K562 (cell line): ENCODE measurements around the gene ARMC8. TPM values are rescaled to one million over a fixed set of nuclear protein-coding genes. Genes with fewer than 3 reads are reported as not detected.

Experiments
- ATAC-seq: fragments of 200-7000 bp; cut with Tn5 transposase; 3 replicates; pipeline ENCODE4 v1.9.1; 2020; ENCODE audit warnings: moderate library complexity
- BruUV-seq: library from RNA; stranded (reverse); fragments of 400-500 nt; replicated peaks from 2 replicates; lab custom pipeline; 2021; lab: Mats Ljungman, UMichigan
- CTCF ChIA-PET: fragments of 300-600 bp; formaldehyde crosslinking; extraction: SDS; loops from one replicate; lab custom pipeline; 2021; ENCODE audit warnings: low intra/inter-chr PET ratio; lab: Yijun Ruan, JAX
- POLR2A ChIA-PET: fragments of 300-600, 350-650 bp; sonication (Branson Sonifier 250); formaldehyde crosslinking; extraction: SDS; loops from one replicate; lab custom pipeline; 2021; ENCODE audit warnings: antibody characterized with exemption, inconsistent platforms; lab: Yijun Ruan, JAX
- DNase-seq, 4 experiments: peaks; one replicate each; pipeline versions ENCODE4 v3.0.0 to v3.0.0-alpha.2; 2011 to 2018; ENCODE audit warnings: low spot score in 3 of 4, mixed read lengths in 3 of 4; ENCODE audit errors: extremely low read depth in 1 of 4
- FAIRE-seq: peaks from 2 replicates; lab custom pipeline; 2011; peaks lifted over from hg19 to GRCh38; lab: Jason Lieb, UNC
- H2AFZ ChIP-seq: 2 replicates; pipeline ENCODE4 v1.6.0; 2011; ENCODE audit warnings: low read depth, low read length, control low read depth, inconsistent platforms
- H3K27ac ChIP-seq: fragments of 200-600 bp; 3 replicates; pipeline ENCODE4 v1.8.0; 2011; ENCODE audit warnings: low read depth, mild to moderate bottlenecking, control low read depth, inconsistent platforms, low read length, moderate library complexity, mixed read lengths; ENCODE audit errors: extremely low read depth
- H3K27me3 ChIP-seq, 2 experiments: fragments of 300-600 bp in 1 of 2; 2 replicates in 1 of 2; 3 replicates in 1 of 2; pipeline versions ENCODE4 v1.6.0 to v1.8.0; 2011; ENCODE audit warnings: inconsistent platforms in 2 of 2, low read length in 2 of 2, mild to moderate bottlenecking in 1 of 2, mixed read lengths in 1 of 2, moderate library complexity in 1 of 2; ENCODE audit not compliant: control insufficient read depth in 2 of 2, insufficient read depth in 2 of 2
- H3K36me3 ChIP-seq: fragments of 300-600 bp; 3 replicates; pipeline ENCODE4 v1.8.0; 2011; ENCODE audit warnings: mild to moderate bottlenecking, low read length, inconsistent platforms; ENCODE audit not compliant: control insufficient read depth, insufficient read depth
- H3K4me1 ChIP-seq, 2 experiments: fragments of 200-600 bp in 1 of 2; replicated peaks in 1 of 2; 2 replicates in 1 of 2; 3 replicates in 1 of 2; pipeline versions ENCODE4 v1.5.1 to v1.8.0; 2011; ENCODE audit warnings: inconsistent platforms in 2 of 2, low read length in 2 of 2, mild to moderate bottlenecking in 1 of 2, mixed read lengths in 1 of 2, moderate library complexity in 1 of 2; ENCODE audit not compliant: control insufficient read depth in 2 of 2, insufficient read depth in 2 of 2
- H3K4me2 ChIP-seq: 2 replicates; pipeline ENCODE4 v1.6.1; 2011; ENCODE audit warnings: low read length, control low read depth, inconsistent platforms, mixed read lengths; ENCODE audit not compliant: insufficient read depth
- H3K4me3 ChIP-seq: fragments of 200-600 bp; sonication (generic), shearing (Covaris generic); 2 replicates; pipeline ENCODE4 v1.5.1; 2016; ENCODE audit warnings: control low read depth, inconsistent platforms
- H3K79me2 ChIP-seq: fragments of 200-600 bp; 3 replicates; pipeline ENCODE4 v1.8.0; 2011; ENCODE audit warnings: low read length, inconsistent platforms; ENCODE audit not compliant: control insufficient read depth, insufficient read depth
- H3K9ac ChIP-seq, 2 experiments: 2 replicates each; pipeline versions ENCODE4 v1.6.0 to v1.6.1; 2011; ENCODE audit warnings: low read depth in 2 of 2, low read length in 2 of 2, control low read depth in 1 of 2, inconsistent platforms in 1 of 2, mild to moderate bottlenecking in 1 of 2, mixed read lengths in 1 of 2; ENCODE audit not compliant: insufficient read depth in 1 of 2
- H3K9me1 ChIP-seq: one replicate; pipeline ENCODE4 v1.6.0; 2011; ENCODE audit warnings: inconsistent platforms, mild to moderate bottlenecking, low read length, moderate library complexity; ENCODE audit not compliant: control insufficient read depth, insufficient read depth
- H3K9me3 ChIP-seq: replicated peaks from 2 replicates; pipeline ENCODE4 v1.5.1; 2011; ENCODE audit warnings: low read depth, low read length, inconsistent platforms; ENCODE audit not compliant: control insufficient read depth, insufficient read depth
- H4K20me1 ChIP-seq: replicated peaks from 2 replicates; pipeline ENCODE4 v1.6.1; 2011; ENCODE audit warnings: low read length, inconsistent platforms, mixed read lengths; ENCODE audit not compliant: control insufficient read depth, insufficient read depth
- CBX2 ChIP-seq: fragments of 200-600 bp; sonication (generic); IDR thresholded peaks from one replicate; pipeline ENCODE4 v1.6.1; 2012; ENCODE audit warnings: mild to moderate bottlenecking, low read length, inconsistent platforms; ENCODE audit not compliant: insufficient read depth, poor library complexity, severe bottlenecking
- CC2D1A ChIP-seq: fragments of 450-650 bp; IDR thresholded peaks from 2 replicates; pipeline ENCODE4 v1.6.1; 2017; ENCODE audit warnings: mild to moderate bottlenecking
- CGGBP1 ChIP-seq: fragments of 250-450 bp; sonication (Bioruptor Pico); IDR thresholded peaks from 2 replicates; pipeline ENCODE4 v1.9.0; 2021; ENCODE audit warnings: mild to moderate bottlenecking
- E2F8 ChIP-seq: fragments of 450-650 bp; IDR thresholded peaks from 2 replicates; pipeline ENCODE4 v1.7.1; 2018; ENCODE audit warnings: mild to moderate bottlenecking, low read depth; ENCODE audit not compliant: partially characterized antibody
- JUNB ChIP-seq: fragments of 450-650 bp; formaldehyde crosslinking; conservative IDR thresholded peaks from 2 replicates; pipeline ENCODE4 v1.4.0; 2020; ENCODE audit warnings: mild to moderate bottlenecking
- MITF ChIP-seq: IDR thresholded peaks from 2 replicates; pipeline ENCODE4 v1.6.1; 2014; ENCODE audit warnings: antibody characterized with exemption
- NCOA1 ChIP-seq: fragments of 450-650 bp; IDR thresholded peaks from 2 replicates; pipeline ENCODE4 v1.6.1; 2016; ENCODE audit warnings: low read depth
- NELFE ChIP-seq: IDR thresholded peaks from 2 replicates; pipeline ENCODE4 v1.6.1; 2011; ENCODE audit warnings: mild to moderate bottlenecking; ENCODE audit not compliant: insufficient read depth, insufficient read length
- SMAD4 ChIP-seq: fragments of 250-450 bp; sonication (Bioruptor Pico); conservative IDR thresholded peaks from 2 replicates; pipeline ENCODE4 v1.8.0; 2021; ENCODE audit warnings: inconsistent platforms, mild to moderate bottlenecking, moderate library complexity
- SMARCC2 ChIP-seq: fragments of 450-650 bp; IDR thresholded peaks from 2 replicates; pipeline ENCODE4 v1.6.1; 2017; ENCODE audit warnings: antibody characterized with exemption, moderate library complexity, mild to moderate bottlenecking, low read depth
- TRIM28 ChIP-seq: fragments of 450-650 bp; IDR thresholded peaks from 2 replicates; pipeline ENCODE4 v1.6.1; 2017
- ZNF263 ChIP-seq: sonication (generic); formaldehyde crosslinking; IDR thresholded peaks from 2 replicates; pipeline ENCODE4 v1.8.0; 2022; ENCODE audit warnings: mild to moderate bottlenecking, missing genetic modification reagents, borderline replicate concordance
- WGBS: fragments of 100-300 bp; shearing (Covaris generic); methylation state at CpG from one replicate; pipeline ENCODE4 v1.1.6; 2016; ENCODE audit warnings: low coverage, mixed read lengths; ENCODE audit not compliant: insufficient coverage; ENCODE audit errors: missing lambda C conversion rate; 5-methylcytosine and 5-hydroxymethylcytosine counted together
- in situ Hi-C: fragments of 300-500 bp; cut with MboI; formaldehyde crosslinking; loops from 4 replicates; pipeline ENCODE4 v1.15.0; 2018; ENCODE audit warnings: inconsistent platforms, mixed read lengths
- intact Hi-C: fragments of 100-400 bp; cut with micrococcal nuclease; formaldehyde crosslinking; loops from 2 replicates; pipeline ENCODE4 v1.14.2; 2022
- polyA plus RNA-seq, 8 experiments: library from polyadenylated mRNA; depleted of rRNA in 4 of 8; stranded (reverse) in 5 of 8; unstranded in 3 of 8; fragments of >200 nt; fragmentation: Nextera tagmentation in 2 of 8; fragmentation: Illumina TruSeq in 1 of 8; extraction: Ambion mirVana in 2 of 8; extraction: Trizol in 1 of 8; gene quantifications; 2 replicates each; pipeline versions ENCODE4 v1.2.1 to v1.2.3, GENCODE V29; 2011 to 2014; ENCODE audit warnings: inconsistent platforms in 1 of 8, missing spikeins in 1 of 8
- total RNA-seq, 7 experiments: library from RNA; depleted of rRNA in 6 of 7; stranded (reverse); fragments of >200 nt in 6 of 7; fragmentation: Illumina TruSeq in 2 of 7; extraction: Trizol in 2 of 7; gene quantifications; 2 replicates each; pipeline versions ENCODE4 v1.2.1 to v1.2.3, GENCODE V29; 2011 to 2021; ENCODE audit warnings: low replicate concordance in 1 of 7

ARMC8 gene
- total and polyA plus RNA-seq, 9 of the 15 experiments (the other 6 are each of a cell fraction or from before 2014, with no cell fraction given), result 22.4 to 76.1 (median 37.3) TPM

GRCh38 chr3:138282836-138283235 is 95.7 kb downstream of the ARMC8 start:
- Histone ChIP-seq H3K4me1 (no peaks in the 10 kb centered on the region), H3K9me1 (no peaks in the 10 kb centered on the region), H3K4me2 (no peak overlapping the region), H3K9me3 (no peaks in the 10 kb centered on the region), H3K27me3 (no peaks in the 10 kb centered on the region), H3K4me3 (no peak overlapping the region), H3K27ac (no peak overlapping the region), H3K79me2 (no peaks in the 10 kb centered on the region), H2AFZ (no peak overlapping the region), H4K20me1 (no peaks in the 10 kb centered on the region), H3K9ac (no peak overlapping the region), H3K36me3 (peaks cover 37% of the 10 kb centered on the region; the same call in 2 of the 3 replicates)
- in situ Hi-C loops, result no loop called here
- WGBS, result 100% methylated on average over 2 of the region's 2 CpGs
- CTCF ChIA-PET, result no interaction called here
- POLR2A ChIA-PET, result no interaction called here
- no peak for DNase-seq
- intact Hi-C loops, result no loop called here
- no TSS peak for BruUV-seq
- no peak for ATAC-seq
- TF ChIP-seq TRIM28 (no peak), MITF (no peak), CC2D1A (no peak), SMARCC2 (no peak), ZNF263 (no peak), NELFE (no peak), E2F8 (no peak), JUNB (no peak), SMAD4 (CRISPR knock-in tag) (no peak), CBX2 (no peak), NCOA1 (no peak), CGGBP1 (CRISPR knock-in tag) (no peak)
- no peak for FAIRE-seq
